Fibroblast of lung (primary cell): Measurements from ENCODE around the gene ESX1. TPM values are rescaled to one million over a fixed set of nuclear protein-coding genes. Genes with fewer than 3 reads are reported as not detected.

Experiments used
- DNase-seq, 2 donors: peaks; one replicate each; pipeline versions ENCODE4 v3.0.0 to v3.0.0-alpha.2; 2010; ENCODE audit warnings: low read depth in 2 of 2
- H2AFZ ChIP-seq: 2 replicates; pipeline ENCODE4 v1.5.1; 2012; ENCODE audit warnings: low read length, control low read depth, inconsistent platforms
- H3K27ac ChIP-seq: 2 replicates; pipeline ENCODE4 v1.5.1; 2011; ENCODE audit warnings: low read length, control low read depth; ENCODE audit not compliant: insufficient read depth
- H3K27me3 ChIP-seq: 2 replicates; pipeline ENCODE4 v1.5.1; 2011; ENCODE audit warnings: mild to moderate bottlenecking, low read length; ENCODE audit not compliant: control insufficient read depth, insufficient read depth
- H3K36me3 ChIP-seq: 2 replicates; pipeline ENCODE4 v1.5.1; 2011; ENCODE audit warnings: low read length; ENCODE audit not compliant: control insufficient read depth, insufficient read depth
- H3K4me1 ChIP-seq: 2 replicates; pipeline ENCODE4 v1.5.1; 2011; ENCODE audit warnings: low read length; ENCODE audit not compliant: control insufficient read depth, insufficient read depth; ENCODE audit errors: extremely low read depth
- H3K4me2 ChIP-seq: 2 replicates; pipeline ENCODE4 v1.5.1; 2011; ENCODE audit warnings: low read length, control low read depth; ENCODE audit not compliant: insufficient read depth; ENCODE audit errors: extremely low read depth
- H3K4me3 ChIP-seq, 4 experiments: fragments of 200-600 bp in 1 of 4; sonication (generic) in 1 of 4; replicated peaks in 1 of 4; 2 replicates each; pipeline ENCODE4 v1.5.1; 2011 to 2016; ENCODE audit warnings: low read length in 4 of 4, low read depth in 3 of 4, mild to moderate bottlenecking in 3 of 4, control low read depth in 2 of 4, inconsistent platforms in 1 of 4, mixed read lengths in 1 of 4; ENCODE audit not compliant: insufficient read depth in 1 of 4; ENCODE audit errors: control extremely low read depth in 1 of 4
- H3K79me2 ChIP-seq: 2 replicates; pipeline ENCODE4 v1.5.1; 2012; ENCODE audit warnings: mild to moderate bottlenecking, low read length, inconsistent platforms; ENCODE audit not compliant: control insufficient read depth, insufficient read depth
- H3K9ac ChIP-seq: 2 replicates; pipeline ENCODE4 v1.5.1; 2011; ENCODE audit warnings: mild to moderate bottlenecking, low read length, control low read depth; ENCODE audit not compliant: insufficient read depth
- H3K9me3 ChIP-seq: 2 replicates; pipeline ENCODE4 v1.5.1; 2012; ENCODE audit warnings: low read depth, low read length; ENCODE audit not compliant: control insufficient read depth, insufficient read depth
- H4K20me1 ChIP-seq: 2 replicates; pipeline ENCODE4 v1.5.1; 2011; ENCODE audit warnings: low read length; ENCODE audit not compliant: control insufficient read depth, insufficient read depth; ENCODE audit errors: extremely low read depth
- EZH2 ChIP-seq: IDR thresholded peaks from 2 replicates; pipeline ENCODE4 v1.5.1; 2012; ENCODE audit warnings: low read length, control low read depth, mild to moderate bottlenecking; ENCODE audit errors: missing control alignments
- polyA plus RNA-seq, 2 donors: library from polyadenylated mRNA; depleted of rRNA in 1 of 2; stranded (reverse) in 1 of 2; unstranded in 1 of 2; fragments of >200 nt; gene quantifications; 2 replicates each; pipeline ENCODE4 v1.2.1, GENCODE V29; 2011 to 2012; ENCODE audit warnings: missing spikeins in 1 of 2
- total RNA-seq: library from RNA; depleted of rRNA; stranded (reverse); fragments of >200 nt; gene quantifications from 2 replicates; pipeline ENCODE4 v1.2.1, GENCODE V29; 2014
- TF ChIP-seq, protein P1 (sequence below), 2 donors: IDR thresholded peaks in 1 of 2; conservative IDR thresholded peaks in 1 of 2; 1 replicate in 1 of 2; 2 replicates in 1 of 2; pipeline ENCODE4 v1.5.1; 2011 to 2012; ENCODE audit warnings: low read length in 2 of 2, control low read depth in 1 of 2, inconsistent platforms in 1 of 2, low read depth in 1 of 2, mild to moderate bottlenecking in 1 of 2

Gene ESX1
- total and polyA plus RNA-seq, 2 donors (not counting 1 experiment from before 2014, with no cell fraction given): not detected

DNA sequence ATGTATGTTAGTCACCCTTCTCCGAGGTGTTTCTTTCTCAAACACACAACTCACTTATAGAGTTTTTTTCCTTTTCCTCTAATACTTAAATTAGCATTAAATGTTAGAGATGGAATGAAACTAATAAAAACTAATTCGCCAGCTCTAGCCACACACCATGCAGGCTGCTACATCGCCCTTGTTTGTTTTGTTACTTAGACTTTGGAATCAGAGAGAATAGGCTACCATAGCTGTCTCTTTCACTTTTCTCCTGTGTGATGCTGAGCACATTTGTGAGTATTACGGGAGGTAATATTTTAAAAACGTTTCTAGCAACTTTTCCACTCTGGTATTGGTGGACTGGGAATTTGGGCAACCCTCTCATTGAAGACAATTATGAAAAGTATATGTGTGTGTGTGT, 43.5 kb downstream of the ESX1 start:
- Histone ChIP-seq H3K27ac (no peak overlapping the region), H3K4me2 (no peak overlapping the region), H2AFZ (no peak overlapping the region), H4K20me1 (no peaks in the 10 kb centered on the region), H3K4me3 (no peak overlapping the region), H3K9me3 (no peaks in the 10 kb centered on the region), H3K27me3 (no peaks in the 10 kb centered on the region), H3K9ac (no peak overlapping the region), H3K36me3 (no peaks in the 10 kb centered on the region), H3K4me1 (no peaks in the 10 kb centered on the region), H3K79me2 (no peaks in the 10 kb centered on the region)
- DNase-seq: no peak
- TF ChIP-seq, protein P1, sequence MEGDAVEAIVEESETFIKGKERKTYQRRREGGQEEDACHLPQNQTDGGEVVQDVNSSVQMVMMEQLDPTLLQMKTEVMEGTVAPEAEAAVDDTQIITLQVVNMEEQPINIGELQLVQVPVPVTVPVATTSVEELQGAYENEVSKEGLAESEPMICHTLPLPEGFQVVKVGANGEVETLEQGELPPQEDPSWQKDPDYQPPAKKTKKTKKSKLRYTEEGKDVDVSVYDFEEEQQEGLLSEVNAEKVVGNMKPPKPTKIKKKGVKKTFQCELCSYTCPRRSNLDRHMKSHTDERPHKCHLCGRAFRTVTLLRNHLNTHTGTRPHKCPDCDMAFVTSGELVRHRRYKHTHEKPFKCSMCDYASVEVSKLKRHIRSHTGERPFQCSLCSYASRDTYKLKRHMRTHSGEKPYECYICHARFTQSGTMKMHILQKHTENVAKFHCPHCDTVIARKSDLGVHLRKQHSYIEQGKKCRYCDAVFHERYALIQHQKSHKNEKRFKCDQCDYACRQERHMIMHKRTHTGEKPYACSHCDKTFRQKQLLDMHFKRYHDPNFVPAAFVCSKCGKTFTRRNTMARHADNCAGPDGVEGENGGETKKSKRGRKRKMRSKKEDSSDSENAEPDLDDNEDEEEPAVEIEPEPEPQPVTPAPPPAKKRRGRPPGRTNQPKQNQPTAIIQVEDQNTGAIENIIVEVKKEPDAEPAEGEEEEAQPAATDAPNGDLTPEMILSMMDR (conservative IDR thresholded peaks at IDR 0.05 in 1 of 2, IDR thresholded peaks at IDR 0.05 in 1 of 2; ENCODE audit: low read depth in 1 of 2, low read length in 2 of 2): no peak
- TF ChIP-seq EZH2: no peak

DNA sequence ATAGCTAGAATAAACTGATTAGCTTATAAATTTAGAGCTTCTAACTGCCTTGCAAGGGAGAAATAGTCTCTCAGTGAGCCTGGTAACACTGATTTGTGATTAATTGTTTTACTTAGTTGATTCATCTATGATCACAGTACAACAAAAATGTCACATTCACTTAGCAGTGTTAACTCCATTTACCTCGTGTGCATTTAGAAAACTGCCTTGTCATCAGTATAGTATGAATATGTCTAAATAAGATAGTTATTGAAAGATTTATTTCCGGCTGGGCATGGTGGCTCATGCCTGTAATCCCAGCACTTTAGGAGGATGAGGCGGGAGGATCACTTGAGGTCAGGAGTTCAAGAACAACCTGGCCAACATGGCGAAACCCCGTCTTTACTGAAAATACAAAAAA, 49.2 kb downstream of the ESX1 start:
- no peaks in the 10 kb centered on the region for H3K4me1 ChIP-seq
- no peaks in the 10 kb centered on the region for H3K36me3 ChIP-seq
- H3K4me3 ChIP-seq: no peak overlapping the region
- no peaks in the 10 kb centered on the region for H3K79me2 ChIP-seq
- no peak for TF ChIP-seq EZH2
- TF ChIP-seq, protein P1 (conservative IDR thresholded peaks at IDR 0.05 in 1 of 2, IDR thresholded peaks at IDR 0.05 in 1 of 2; ENCODE audit: low read depth in 1 of 2, low read length in 2 of 2): no peak
- H3K4me2 ChIP-seq: no peak overlapping the region
- H3K9ac ChIP-seq: no peak overlapping the region
- H4K20me1 ChIP-seq: no peaks in the 10 kb centered on the region
- no peak overlapping the region for H2AFZ ChIP-seq
- no peaks in the 10 kb centered on the region for H3K27me3 ChIP-seq
- H3K27ac ChIP-seq: no peak overlapping the region
- H3K9me3 ChIP-seq: no peaks in the 10 kb centered on the region
- no peak for DNase-seq

Other genes with a start within 250 kb of the ESX1 start
- gene H2BW1, start 241.2 kb downstream of the ESX1 start, total RNA-seq: not detected in 2 replicates
- not detected in 2 replicates for gene H2BW1, start 241.2 kb downstream of the ESX1 start, polyA plus RNA-seq
- not detected in 2 replicates for gene H2BW2, start 215.0 kb downstream of the ESX1 start, total RNA-seq
- not detected in 2 replicates for gene H2BW2, start 215.0 kb downstream of the ESX1 start, polyA plus RNA-seq
- 2.6 and 4.1 TPM in 2 replicates for gene TMSB15C, start 178.7 kb downstream of the ESX1 start, total RNA-seq
- gene TMSB15C, start 178.7 kb downstream of the ESX1 start, polyA plus RNA-seq: 1.9 and 2.0 TPM in 2 replicates
- 0.66 and 1.3 TPM in 2 replicates for gene ZCCHC18, start 142.4 kb downstream of the ESX1 start, total RNA-seq
- gene ZCCHC18, start 142.4 kb downstream of the ESX1 start, polyA plus RNA-seq: 0.41 and 0.48 TPM in 2 replicates
- 13.4 and 13.7 TPM in 2 replicates for gene SLC25A53, start 97.9 kb downstream of the ESX1 start, total RNA-seq
- gene SLC25A53, start 97.9 kb downstream of the ESX1 start, polyA plus RNA-seq: 5.4 and 5.9 TPM in 2 replicates
- gene FAM199X, start 88.5 kb downstream of the ESX1 start, total RNA-seq: 17.2 and 21.1 TPM in 2 replicates
- gene FAM199X, start 88.5 kb downstream of the ESX1 start, polyA plus RNA-seq: 5.9 and 6.7 TPM in 2 replicates